Mesangial cell (primary cell): ENCODE measurements around the gene TUBA3D. TPM values are rescaled to one million over a fixed set of nuclear protein-coding genes. Genes with fewer than 3 reads are reported as not detected.

Source experiments
- total RNA-seq: library from RNA; depleted of rRNA; stranded (reverse); fragments of >200 nt; gene quantifications from 2 replicates; pipeline ENCODE4 v1.2.3, GENCODE V29; 2015

Gene TUBA3D
- total RNA-seq: not detected in 2 replicates

GRCh38 chr2:131475831-131476230 is at the start of gene TUBA3D:
Gene TUBA3D (plus strand): TSS chr2:131476119. CDS start chr2:131476200, 81 bp downstream.

GRCh38 chr2:131492015-131492417 is 16.1 kb downstream of the TUBA3D start, which contains the start of gene MZT2A:
Gene MZT2A (minus strand): TSS chr2:131492397. CDS start chr2:131492376, 21 bp downstream.

GRCh38 chr2:131527131-131528001 is 51.4 kb downstream of the TUBA3D start, which contains the start of gene CCDC74A:
Gene CCDC74A (plus strand): TSS chr2:131527888. CDS start chr2:131527971, 83 bp downstream.

Other genes with a start within 250 kb of the TUBA3D start
- gene RAB6D, start 112.0 kb upstream of the TUBA3D start, total RNA-seq: under 0.01 TPM in 1 of 2 replicates, not detected in the other
- gene MZT2A, start 16.3 kb downstream of the TUBA3D start, total RNA-seq: 233 and 269 TPM in 2 replicates
- 22.3 and 65.8 TPM in 2 replicates for gene CCDC74A, start 51.8 kb downstream of the TUBA3D start, total RNA-seq